ENCODE measurements around the gene UMPS.

UMPS gene

DNA sequence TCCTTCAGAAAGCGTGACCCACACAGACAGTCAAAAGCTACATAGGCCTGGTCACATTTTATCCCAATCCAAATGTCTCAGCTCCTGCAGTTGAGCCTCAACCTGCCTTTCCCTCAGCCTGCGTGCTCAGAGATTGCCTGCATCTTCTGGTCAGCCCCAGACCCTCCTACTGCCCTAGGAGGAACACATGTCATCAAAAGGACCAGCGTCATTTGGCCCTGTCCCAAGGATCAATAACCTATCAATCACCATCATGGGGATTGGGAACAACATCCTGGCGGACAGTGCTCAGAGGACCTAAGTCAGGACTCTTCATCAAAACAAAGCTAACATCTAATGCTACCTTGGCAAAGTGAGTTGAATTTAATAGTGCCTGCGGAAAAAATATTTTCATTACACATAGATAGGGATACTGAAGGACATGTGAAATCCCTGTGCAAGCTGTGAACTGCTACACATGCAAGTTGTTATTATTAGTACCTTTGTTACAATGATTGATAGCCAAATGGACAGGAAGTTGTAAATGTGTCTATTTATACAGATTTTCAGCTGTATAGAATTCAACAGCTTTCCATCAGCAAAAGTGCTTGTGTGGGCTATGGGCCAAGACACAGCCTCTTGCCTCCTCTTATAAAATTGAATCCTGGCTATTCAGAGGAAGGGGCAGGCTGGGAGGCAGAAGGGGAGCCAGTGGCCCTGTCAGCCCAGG, 47.7 kb downstream of the UMPS start:
- Histone ChIP-seq H3K79me2 (ENCODE audit: low read length) (peaks cover 4% of the 10 kb centered on the region), H3K36me3 (replicated peaks; ENCODE audit: insufficient read depth, low read length) (no peaks in the 10 kb centered on the region), H3K4me1 (ENCODE audit: low read length) (peaks cover 44% of the 10 kb centered on the region)

DNA sequence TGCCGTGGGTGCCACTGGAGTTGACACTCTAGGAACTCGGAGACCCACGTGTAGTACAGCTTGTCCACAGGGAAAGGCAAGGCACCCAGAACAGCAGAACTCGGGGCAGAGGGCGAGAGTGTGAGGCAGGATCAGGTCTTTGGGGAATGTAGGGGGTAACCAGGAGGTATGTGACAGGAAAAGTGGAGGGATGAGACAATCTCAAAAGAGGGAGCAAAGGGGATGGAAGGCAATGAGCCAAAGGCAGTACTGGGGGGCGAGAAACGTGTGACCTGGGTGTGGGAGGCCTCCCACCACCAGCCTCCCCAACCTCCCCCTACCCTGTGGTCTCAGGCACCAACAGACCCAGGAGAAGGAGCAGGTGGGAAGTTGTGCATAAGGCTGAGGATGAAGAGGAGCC, 48.9 kb downstream of the UMPS start:
- Histone ChIP-seq H3K4me1 (ENCODE audit: low read length) (peaks cover 43% of the 10 kb centered on the region), H3K4me2 (ENCODE audit: low read depth, low read length) (no peak overlapping the region), H4K20me1 (ENCODE audit: insufficient read depth, low read length) (no peaks in the 10 kb centered on the region), H3K36me3 (replicated peaks; ENCODE audit: insufficient read depth, low read length) (no peaks in the 10 kb centered on the region), H3F3A (ENCODE audit: insufficient read depth, low read length) (peaks cover 12% of the 10 kb centered on the region), H3K4me3 (ENCODE audit: low read length) (no peak overlapping the region), H3K27ac (ENCODE audit: low read length) (no peak overlapping the region), H3K79me2 (ENCODE audit: low read length) (peaks cover 4% of the 10 kb centered on the region), H3K9me3 (replicated peaks; ENCODE audit: insufficient read depth, low read length) (no peaks in the 10 kb centered on the region), H3K9me2 (replicated peaks; ENCODE audit: insufficient read depth, low read length) (no peaks in the 10 kb centered on the region), H2AFZ (ENCODE audit: low read length) (no peak overlapping the region), H3K27me3 (replicated peaks; ENCODE audit: insufficient read depth, low read length) (no peaks in the 10 kb centered on the region), H3K9ac (ENCODE audit: low read length) (no peak overlapping the region)
- TF ChIP-seq EZH2 (optimal IDR thresholded peaks at IDR 0.05; ENCODE audit: low read depth, low read length), result no peak
- TF ChIP-seq EZH2phosphoT487 (IDR thresholded peaks at IDR 0.05; ENCODE audit: low read length), result no peak
- TF ChIP-seq, protein P1, sequence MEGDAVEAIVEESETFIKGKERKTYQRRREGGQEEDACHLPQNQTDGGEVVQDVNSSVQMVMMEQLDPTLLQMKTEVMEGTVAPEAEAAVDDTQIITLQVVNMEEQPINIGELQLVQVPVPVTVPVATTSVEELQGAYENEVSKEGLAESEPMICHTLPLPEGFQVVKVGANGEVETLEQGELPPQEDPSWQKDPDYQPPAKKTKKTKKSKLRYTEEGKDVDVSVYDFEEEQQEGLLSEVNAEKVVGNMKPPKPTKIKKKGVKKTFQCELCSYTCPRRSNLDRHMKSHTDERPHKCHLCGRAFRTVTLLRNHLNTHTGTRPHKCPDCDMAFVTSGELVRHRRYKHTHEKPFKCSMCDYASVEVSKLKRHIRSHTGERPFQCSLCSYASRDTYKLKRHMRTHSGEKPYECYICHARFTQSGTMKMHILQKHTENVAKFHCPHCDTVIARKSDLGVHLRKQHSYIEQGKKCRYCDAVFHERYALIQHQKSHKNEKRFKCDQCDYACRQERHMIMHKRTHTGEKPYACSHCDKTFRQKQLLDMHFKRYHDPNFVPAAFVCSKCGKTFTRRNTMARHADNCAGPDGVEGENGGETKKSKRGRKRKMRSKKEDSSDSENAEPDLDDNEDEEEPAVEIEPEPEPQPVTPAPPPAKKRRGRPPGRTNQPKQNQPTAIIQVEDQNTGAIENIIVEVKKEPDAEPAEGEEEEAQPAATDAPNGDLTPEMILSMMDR (IDR thresholded peaks at IDR 0.05; ENCODE audit: low read length), result no peak
- DNase-seq, result no peak

More for the DNA sequence above, 47.7 kb downstream of the UMPS start:
- H3K9ac ChIP-seq (ENCODE audit: low read length), result no peak overlapping the region
- peaks cover 11% of the 10 kb centered on the region for H3F3A ChIP-seq (ENCODE audit: insufficient read depth, low read length)
- DNase-seq, result no peak
- H3K9me3 ChIP-seq (replicated peaks; ENCODE audit: insufficient read depth, low read length), result no peaks in the 10 kb centered on the region
- TF ChIP-seq, protein P1 (IDR thresholded peaks at IDR 0.05; ENCODE audit: low read length), result no peak
- no peak for TF ChIP-seq EZH2 (optimal IDR thresholded peaks at IDR 0.05; ENCODE audit: low read depth, low read length)
- H2AFZ ChIP-seq (ENCODE audit: low read length), result no peak overlapping the region
- H3K4me3 ChIP-seq (ENCODE audit: low read length), result no peak overlapping the region
- H4K20me1 ChIP-seq (ENCODE audit: insufficient read depth, low read length), result no peaks in the 10 kb centered on the region
- no peaks in the 10 kb centered on the region for H3K27me3 ChIP-seq (replicated peaks; ENCODE audit: insufficient read depth, low read length)
- no peak overlapping the region for H3K4me2 ChIP-seq (ENCODE audit: low read depth, low read length)
- H3K27ac ChIP-seq (ENCODE audit: low read length), result no peak overlapping the region
- H3K9me2 ChIP-seq (replicated peaks; ENCODE audit: insufficient read depth, low read length), result no peaks in the 10 kb centered on the region

DNA sequence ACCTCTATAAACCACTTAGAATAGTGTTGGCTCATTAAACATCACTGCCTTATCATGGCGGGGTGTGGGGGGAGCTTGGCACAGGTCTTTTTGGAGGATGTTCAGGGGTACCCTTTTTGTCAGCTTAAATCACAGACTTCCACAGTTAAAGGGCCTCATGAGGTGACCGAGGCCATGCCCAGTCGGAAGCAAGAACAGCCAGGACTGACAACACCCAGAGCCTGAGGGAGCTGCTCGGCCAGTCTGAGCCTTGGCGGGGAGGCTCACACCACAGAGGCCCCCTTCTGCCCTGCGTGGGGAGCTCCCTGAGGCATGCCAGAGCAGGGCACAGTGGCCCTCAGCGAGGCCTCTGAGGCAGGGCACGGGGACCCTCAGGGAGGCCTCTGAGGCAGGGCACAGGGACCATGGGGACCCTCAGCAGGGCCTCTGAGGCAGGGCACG, 49.5 kb downstream of the UMPS start:
- Histone ChIP-seq H3F3A (ENCODE audit: insufficient read depth, low read length) (peaks cover 15% of the 10 kb centered on the region), H3K79me2 (ENCODE audit: low read length) (peaks cover 4% of the 10 kb centered on the region), H3K9ac (ENCODE audit: low read length) (no peak overlapping the region), H3K4me3 (ENCODE audit: low read length) (no peak overlapping the region), H2AFZ (ENCODE audit: low read length) (no peak overlapping the region), H4K20me1 (ENCODE audit: insufficient read depth, low read length) (no peaks in the 10 kb centered on the region), H3K4me2 (ENCODE audit: low read depth, low read length) (no peak overlapping the region), H3K36me3 (replicated peaks; ENCODE audit: insufficient read depth, low read length) (no peaks in the 10 kb centered on the region), H3K9me2 (replicated peaks; ENCODE audit: insufficient read depth, low read length) (no peaks in the 10 kb centered on the region), H3K27me3 (replicated peaks; ENCODE audit: insufficient read depth, low read length) (no peaks in the 10 kb centered on the region), H3K27ac (ENCODE audit: low read length) (no peak overlapping the region), H3K4me1 (ENCODE audit: low read length) (peaks cover 43% of the 10 kb centered on the region), H3K9me3 (replicated peaks; ENCODE audit: insufficient read depth, low read length) (no peaks in the 10 kb centered on the region)
- no peak for DNase-seq
- TF ChIP-seq EZH2 (optimal IDR thresholded peaks at IDR 0.05; ENCODE audit: low read depth, low read length) (no peak), EZH2phosphoT487 (IDR thresholded peaks at IDR 0.05; ENCODE audit: low read length) (no peak)
- TF ChIP-seq, protein P1 (IDR thresholded peaks at IDR 0.05; ENCODE audit: low read length), result no peak

All from MM.1S (cell line).